A673 (cell line): ENCODE data around the gene USP10. TPM values are rescaled to one million over a fixed set of nuclear protein-coding genes. Genes with fewer than 3 reads are reported as not detected.
"Not testable (repeated sequence)": the region's sequence is repeated elsewhere in the genome, so short reads cannot be mapped to it uniquely, and the experiment has no call there.

Experiments
- BruUV-seq: library from RNA; stranded (reverse); fragments of 400-500 nt; replicated peaks from 2 replicates; lab custom pipeline; 2021; lab: Mats Ljungman, UMichigan
- CTCF ChIA-PET: fragments of 300-600 bp; sonication (Branson Sonifier 250); formaldehyde crosslinking; loops from one replicate; lab custom pipeline; 2022; ENCODE audit warnings: antibody characterized with exemption; lab: Charles Lee
- POLR2A ChIA-PET: fragments of 300-600 bp; sonication (Branson Sonifier 250); formaldehyde crosslinking; loops from one replicate; lab custom pipeline; 2022; ENCODE audit warnings: antibody characterized with exemption; ENCODE audit not compliant: low non-redundant PET; lab: Charles Lee
- DNase-seq: peaks from one replicate; pipeline ENCODE4 v3.0.0-alpha.2; 2015; ENCODE audit warnings: low spot score
- H3K27ac ChIP-seq: fragments of 200-600 bp; sonication (generic); 2 replicates; pipeline ENCODE4 v1.5.1; 2016; ENCODE audit warnings: mixed run types, low read depth, mild to moderate bottlenecking, mixed read lengths, antibody characterized with exemption, low read length; ENCODE audit not compliant: poor library complexity, severe bottlenecking
- H3K27me3 ChIP-seq: fragments of 200-600 bp; sonication (generic); replicated peaks from 2 replicates; pipeline ENCODE4 v1.6.1; 2017; ENCODE audit warnings: mixed run types, low read depth, mild to moderate bottlenecking, mixed read lengths, antibody characterized with exemption, low read length; ENCODE audit not compliant: insufficient read depth, poor library complexity
- H3K36me3 ChIP-seq: fragments of 200-600 bp; sonication (generic); 2 replicates; pipeline ENCODE4 v1.6.1; 2016; ENCODE audit warnings: mixed run types, mild to moderate bottlenecking, mixed read lengths, antibody characterized with exemption, low read length; ENCODE audit not compliant: insufficient read depth, poor library complexity, severe bottlenecking
- H3K4me1 ChIP-seq: fragments of 200-600 bp; sonication (generic); 2 replicates; pipeline ENCODE4 v1.6.1; 2017; ENCODE audit warnings: mixed run types, mild to moderate bottlenecking, mixed read lengths, antibody characterized with exemption, low read length; ENCODE audit not compliant: insufficient read depth, poor library complexity, severe bottlenecking
- H3K4me3 ChIP-seq: fragments of 200-600 bp; sonication (generic); 2 replicates; pipeline ENCODE4 v1.5.1; 2016; ENCODE audit warnings: low read depth, mixed run types, mild to moderate bottlenecking, mixed read lengths, low read length; ENCODE audit not compliant: poor library complexity, severe bottlenecking
- H3K9me3 ChIP-seq: fragments of 200-600 bp; sonication (generic); 2 replicates; pipeline ENCODE4 v1.6.1; 2016; ENCODE audit warnings: mixed run types, low read depth, mild to moderate bottlenecking, mixed read lengths, antibody characterized with exemption, low read length; ENCODE audit not compliant: poor library complexity, severe bottlenecking
- CTCF ChIP-seq: fragments of 300-800, 200-600 bp; sonication (generic); conservative IDR thresholded peaks from 2 replicates; pipeline ENCODE4 v1.5.1; 2017; ENCODE audit warnings: low read depth, mild to moderate bottlenecking, antibody characterized with exemption, low read length, moderate library complexity, mixed read lengths
- EZH2 ChIP-seq: fragments of 200-600 bp; sonication (generic); IDR thresholded peaks from 2 replicates; pipeline ENCODE4 v1.6.1; 2017; ENCODE audit warnings: borderline replicate concordance, low read depth, mild to moderate bottlenecking, mixed read lengths, antibody characterized with exemption, low read length; ENCODE audit not compliant: poor library complexity, severe bottlenecking
- intact Hi-C: fragments of 100-400 bp; cut with micrococcal nuclease; formaldehyde crosslinking; loops from one replicate; pipeline ENCODE4 v1.10.0; 2022; ENCODE audit not compliant: unreplicated experiment
- total RNA-seq: library from RNA; stranded (reverse); gene quantifications from 2 replicates; pipeline ENCODE4 v1.2.3, GENCODE V29; 2021

Gene USP10
- total RNA-seq, 1 experiment from 2014 or later = 171 TPM

GRCh38 chr16:84742641-84743092 is 42.9 kb downstream of the USP10 start:
- CTCF ChIA-PET = interaction anchor here (0.6 kb wide), 2 partner anchors 19 to 209 kb away, joined by 3 to 5 read pairs; no protein-coding TSS in a partner anchor
- no peaks in the 10 kb centered on the region for H3K9me3 ChIP-seq
- H3K36me3 ChIP-seq = peaks cover 23% of the 10 kb centered on the region
- POLR2A ChIA-PET = no interaction called here
- H3K27ac ChIP-seq = peak overlapping the region; percentile 77
- peaks cover 44% of the 10 kb centered on the region for H3K4me1 ChIP-seq
- TF ChIP-seq EZH2 (no peak), CTCF (no peak)
- no peak overlapping the region for H3K4me3 ChIP-seq
- H3K27me3 ChIP-seq = no peaks in the 10 kb centered on the region
- peak; percentile 76 for DNase-seq
- intact Hi-C loops = no loop called here
- no TSS peak for BruUV-seq

- no TSS peak for BruUV-seq
- no peak overlapping the region for H3K4me3 ChIP-seq
- TF ChIP-seq EZH2 = no peak
- no peak for TF ChIP-seq CTCF
- POLR2A ChIA-PET = interaction anchor here (0.7 kb wide), 1 partner anchor 98 kb away, joined by 7 read pairs; the partner anchor contains the start of gene KLHL36
- no peak overlapping the region for H3K27ac ChIP-seq
- peaks cover 26% of the 10 kb centered on the region for H3K36me3 ChIP-seq
- no peaks in the 10 kb centered on the region for H3K9me3 ChIP-seq
- peaks cover 35% of the 10 kb centered on the region for H3K4me1 ChIP-seq
- H3K27me3 ChIP-seq = no peaks in the 10 kb centered on the region
- no peak for DNase-seq
- CTCF ChIA-PET = no interaction called here
- intact Hi-C loops = no loop called here
Observed at GRCh38 chr16:84746231-84746630, 46.4 kb downstream of the USP10 start.

GRCh38 chr16:84746875-84747274 is 47.1 kb downstream of the USP10 start:
- DNase-seq = no peak
- H3K27me3 ChIP-seq = no peaks in the 10 kb centered on the region
- peaks cover 26% of the 10 kb centered on the region for H3K36me3 ChIP-seq
- no TSS peak for BruUV-seq
- ChIA-PET POLR2A (interaction anchor here (0.7 kb wide), 1 partner anchor 31 kb away, joined by 9 read pairs; no protein-coding TSS in a partner anchor), CTCF (no interaction called here)
- H3K4me3 ChIP-seq = no peak overlapping the region
- H3K27ac ChIP-seq = no peak overlapping the region
- intact Hi-C loops = no loop called here
- peaks cover 34% of the 10 kb centered on the region for H3K4me1 ChIP-seq
- TF ChIP-seq CTCF (peak; percentile 42), EZH2 (no peak)
- no peaks in the 10 kb centered on the region for H3K9me3 ChIP-seq

GRCh38 chr16:84748247-84748646 is 48.4 kb downstream of the USP10 start:
- BruUV-seq, POLR2A ChIA-PET, H3K9me3 ChIP-seq, H3K27me3 ChIP-seq, H3K27ac ChIP-seq, H3K4me3 ChIP-seq, DNase-seq, CTCF ChIA-PET, intact Hi-C loops: not testable (repeated sequence)
- H3K36me3 ChIP-seq = peaks cover 30% of the 10 kb centered on the region
- H3K4me1 ChIP-seq = peaks cover 28% of the 10 kb centered on the region
